GM21360 (cell line): ENCODE measurements around the gene KRTAP4-16.
"Not testable (repeated sequence)": the region's sequence is repeated elsewhere in the genome, so short reads cannot be mapped to it uniquely, and the experiment has no call there.

ENCODE experiments used
- ATAC-seq: cut with Tn5 transposase; IDR thresholded peaks from one replicate; pipeline ENCODE4 v1.9.1; 2021; ENCODE audit warnings: mild to moderate bottlenecking, moderate library complexity; ENCODE audit not compliant: unreplicated experiment

The KRTAP4-16 gene

DNA sequence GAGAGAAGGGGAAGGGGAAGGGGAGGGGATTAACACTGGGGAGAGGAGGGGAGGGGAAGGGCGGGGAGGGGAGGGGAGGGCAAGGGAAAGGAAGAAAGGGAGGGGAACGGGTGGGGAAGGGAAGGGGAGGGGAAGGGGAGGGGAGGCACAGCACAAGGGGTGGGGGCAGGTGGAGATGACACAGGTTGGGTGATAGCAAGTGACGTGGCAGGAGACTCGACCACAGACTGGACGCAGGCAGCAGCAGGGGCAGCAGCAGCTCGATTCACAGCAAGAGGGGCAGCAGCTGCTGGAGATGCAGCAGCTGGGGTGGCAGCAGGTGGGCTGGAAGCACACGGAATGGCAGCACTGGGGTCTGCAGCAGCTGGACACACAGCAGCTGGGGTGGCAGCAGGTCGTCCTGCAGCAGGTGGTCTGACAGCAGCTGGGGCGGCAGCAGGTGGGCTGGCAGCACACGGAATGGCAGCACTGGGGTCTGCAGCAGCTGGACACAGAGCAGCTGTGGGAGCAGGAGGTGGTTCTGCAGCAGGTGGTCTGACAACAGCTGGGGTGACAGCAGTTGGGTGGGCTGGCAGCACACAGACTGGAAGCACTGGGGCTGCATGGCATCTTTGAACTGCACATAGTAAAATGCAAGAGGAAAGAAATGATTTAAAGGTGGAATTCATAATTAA lies at the start of gene KRTAP4-16:
TSS of gene KRTAP4-16 (minus strand) at position 624 of the 674 bp plus-strand sequence. CDS start at position 624, 0 bp downstream.
- ATAC-seq = no peak

DNA sequence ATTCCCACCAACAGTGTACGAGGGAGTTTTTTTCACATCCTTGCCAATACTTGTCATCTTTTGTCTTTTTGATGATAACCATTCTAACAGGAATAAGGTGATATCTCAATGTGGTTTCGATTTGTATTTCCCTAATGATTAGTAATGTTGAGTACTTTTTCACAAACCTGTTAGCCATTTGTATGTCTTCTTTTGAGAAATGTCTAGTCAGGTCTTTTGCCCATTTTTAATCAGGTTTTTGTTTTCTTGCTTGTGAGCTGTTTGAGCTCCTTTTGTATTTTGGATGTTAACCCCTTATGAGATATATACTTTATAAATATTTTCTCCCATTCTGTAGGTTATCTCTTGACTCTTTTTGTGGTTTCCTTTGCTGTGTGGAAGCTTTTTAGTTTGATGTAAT lies 49.5 kb upstream of the KRTAP4-16 start:
- no peak for ATAC-seq

DNA sequence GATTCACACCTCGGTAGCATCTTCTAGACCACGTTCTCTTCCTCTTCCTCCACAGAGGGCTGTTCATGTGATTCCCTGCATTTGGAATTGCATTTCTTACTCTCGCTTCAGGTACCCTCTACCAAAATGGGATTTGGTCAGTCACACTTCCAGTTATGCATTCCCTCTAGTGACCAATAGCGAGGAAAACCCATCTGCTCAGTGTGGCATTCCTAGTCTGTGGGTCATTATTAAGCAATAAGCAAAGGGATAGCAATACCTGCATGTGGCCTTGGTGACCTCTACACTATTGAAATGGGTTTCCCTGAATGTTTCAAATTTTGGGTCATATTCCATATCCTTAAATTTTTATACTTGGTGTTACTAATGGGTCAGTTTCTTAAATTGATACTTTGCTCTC lies 48.0 kb upstream of the KRTAP4-16 start:
- no peak for ATAC-seq

DNA sequence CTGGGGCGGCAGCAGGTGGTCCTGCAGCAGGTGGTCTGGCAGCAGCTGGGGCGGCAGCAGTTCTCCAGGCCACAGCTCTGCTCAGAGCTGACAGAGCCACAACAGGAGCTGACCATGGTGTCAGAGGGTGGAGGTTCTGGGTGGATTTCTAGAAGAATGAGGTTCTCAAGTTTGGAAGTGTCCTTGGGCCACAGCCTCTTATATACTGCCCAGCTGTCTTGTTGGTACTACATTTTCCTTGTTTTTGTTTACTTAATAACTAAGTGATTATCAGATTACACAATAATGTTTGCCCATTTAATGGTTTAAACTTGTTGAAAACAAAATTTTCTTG lies 47.6 kb upstream of the KRTAP4-16 start, which contains the start of gene KRTAP4-5:
TSS of gene KRTAP4-5 (minus strand) at position 174 of the 334 bp plus-strand sequence. CDS start at position 116, 58 bp downstream.
- no peak for ATAC-seq

DNA sequence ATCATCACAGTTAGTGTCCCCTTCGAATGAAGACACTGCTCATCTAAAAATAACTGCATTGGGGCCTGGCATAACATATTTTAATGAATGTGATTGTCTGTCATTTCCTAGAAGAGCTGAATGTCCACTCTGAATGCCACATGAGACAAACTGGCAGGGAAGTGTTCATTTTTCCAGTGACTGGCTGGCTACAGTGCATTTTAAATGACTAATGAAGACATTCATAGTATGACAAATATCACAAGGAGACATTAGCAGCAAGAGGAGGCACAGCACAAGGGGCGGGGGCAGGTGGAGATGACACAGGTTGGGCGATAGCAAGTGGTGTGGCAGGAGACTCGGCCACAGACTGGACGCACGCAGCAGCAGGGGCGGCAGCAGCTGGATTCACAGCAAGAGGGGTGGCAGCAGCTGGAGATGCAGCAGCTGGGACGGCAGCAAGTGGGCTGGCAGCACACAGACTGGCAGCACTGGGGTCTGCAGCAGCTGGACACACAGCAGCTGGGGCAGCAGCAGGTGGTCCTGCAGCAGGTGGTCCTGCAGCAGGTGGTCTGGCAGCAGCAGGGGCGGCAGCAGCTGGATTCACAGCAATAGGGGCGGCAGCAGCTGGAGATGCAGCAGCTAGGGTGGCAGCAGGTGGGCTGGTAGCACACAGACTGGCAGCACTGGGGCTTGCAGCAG lies 47.1 kb upstream of the KRTAP4-16 start:
- ATAC-seq = not testable (repeated sequence)

DNA sequence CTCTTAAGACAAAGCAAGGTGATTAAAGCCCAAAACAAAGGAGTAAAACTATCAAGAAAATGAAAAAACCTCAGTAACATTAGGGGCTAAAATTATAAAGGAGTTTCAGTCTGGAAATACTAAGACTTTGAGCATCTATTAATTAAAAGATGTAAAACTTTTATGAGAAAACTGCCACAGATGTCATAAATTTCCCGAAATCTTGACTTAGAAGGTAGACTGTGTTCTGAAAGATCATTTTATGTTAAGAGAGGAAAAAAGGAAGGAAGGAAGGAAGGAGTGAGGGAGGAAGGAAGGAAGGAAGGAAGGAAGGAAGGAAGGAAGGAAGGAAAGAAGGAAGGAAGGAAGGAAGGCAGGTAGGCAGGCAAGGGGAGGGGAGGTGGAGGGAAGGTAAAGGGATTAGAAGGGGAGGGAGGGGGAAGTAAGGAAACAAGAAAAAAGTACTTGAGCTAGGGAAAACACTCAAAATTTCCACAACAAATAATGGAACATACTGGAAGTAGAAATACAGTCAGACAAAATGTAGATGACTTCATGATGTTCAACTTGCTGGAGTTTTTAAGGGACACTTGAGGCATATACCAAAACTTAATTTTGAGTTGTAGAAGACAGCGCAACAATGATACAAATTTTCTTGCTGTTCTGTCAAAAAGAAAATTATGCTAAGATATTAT lies 45.7 kb upstream of the KRTAP4-16 start:
- no peak for ATAC-seq

DNA sequence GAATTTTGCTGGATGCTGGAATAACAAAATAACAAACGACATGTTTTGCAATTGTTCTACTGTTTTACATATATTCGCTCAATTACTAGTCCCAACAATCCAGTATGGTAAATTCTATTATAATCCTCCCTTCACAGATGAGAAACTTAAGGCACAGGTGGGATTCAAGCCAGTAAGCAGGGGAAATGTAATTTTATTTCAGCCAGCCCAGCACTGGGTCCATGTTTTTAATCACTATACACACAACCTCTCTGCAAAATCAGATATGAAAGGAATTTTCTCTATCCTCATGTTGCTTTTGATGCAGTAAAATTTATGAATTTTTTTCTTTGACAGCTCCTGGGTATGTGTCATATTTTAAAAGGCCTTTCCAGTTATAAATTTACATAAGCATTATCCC lies 43.3 kb upstream of the KRTAP4-16 start:
- ATAC-seq = no peak

DNA sequence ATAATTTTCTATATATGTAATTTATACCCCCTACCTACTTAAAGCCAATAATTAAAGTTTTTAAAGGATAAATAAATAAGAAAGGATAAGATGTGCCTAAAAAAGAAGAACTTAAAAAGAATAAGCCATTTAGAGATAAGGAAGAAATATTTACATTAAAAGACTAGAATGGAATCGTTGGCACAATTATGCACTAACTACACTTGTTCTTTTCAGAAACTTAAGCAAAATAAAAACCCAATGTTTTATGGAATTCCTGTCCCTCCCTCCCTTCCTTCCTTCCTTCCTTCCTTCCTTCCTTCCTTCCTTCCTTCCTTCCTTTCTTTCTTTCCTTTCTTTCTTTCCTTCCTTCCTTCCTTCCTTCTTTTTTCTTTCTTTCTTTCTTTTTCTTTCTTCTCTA lies 42.8 kb upstream of the KRTAP4-16 start:
- no peak for ATAC-seq

DNA sequence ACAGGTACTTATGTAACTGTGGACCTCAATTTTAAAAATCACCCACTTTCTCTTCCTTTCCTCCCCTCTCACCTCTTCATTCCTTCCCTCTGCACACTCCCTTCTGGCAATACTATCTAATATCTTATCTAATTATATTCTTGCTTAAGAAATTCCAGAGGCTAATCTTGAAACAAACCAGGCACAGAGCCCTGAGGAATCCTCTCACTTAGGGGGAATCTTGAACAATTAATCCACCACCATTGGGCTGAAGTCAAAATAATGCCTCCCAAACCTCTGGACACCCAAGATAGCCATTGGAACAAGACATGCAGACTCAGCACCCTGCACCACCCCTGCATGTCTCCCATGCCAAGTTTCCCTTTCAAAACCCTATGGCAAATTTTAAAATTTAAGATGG lies 39.4 kb upstream of the KRTAP4-16 start:
- no peak for ATAC-seq

DNA sequence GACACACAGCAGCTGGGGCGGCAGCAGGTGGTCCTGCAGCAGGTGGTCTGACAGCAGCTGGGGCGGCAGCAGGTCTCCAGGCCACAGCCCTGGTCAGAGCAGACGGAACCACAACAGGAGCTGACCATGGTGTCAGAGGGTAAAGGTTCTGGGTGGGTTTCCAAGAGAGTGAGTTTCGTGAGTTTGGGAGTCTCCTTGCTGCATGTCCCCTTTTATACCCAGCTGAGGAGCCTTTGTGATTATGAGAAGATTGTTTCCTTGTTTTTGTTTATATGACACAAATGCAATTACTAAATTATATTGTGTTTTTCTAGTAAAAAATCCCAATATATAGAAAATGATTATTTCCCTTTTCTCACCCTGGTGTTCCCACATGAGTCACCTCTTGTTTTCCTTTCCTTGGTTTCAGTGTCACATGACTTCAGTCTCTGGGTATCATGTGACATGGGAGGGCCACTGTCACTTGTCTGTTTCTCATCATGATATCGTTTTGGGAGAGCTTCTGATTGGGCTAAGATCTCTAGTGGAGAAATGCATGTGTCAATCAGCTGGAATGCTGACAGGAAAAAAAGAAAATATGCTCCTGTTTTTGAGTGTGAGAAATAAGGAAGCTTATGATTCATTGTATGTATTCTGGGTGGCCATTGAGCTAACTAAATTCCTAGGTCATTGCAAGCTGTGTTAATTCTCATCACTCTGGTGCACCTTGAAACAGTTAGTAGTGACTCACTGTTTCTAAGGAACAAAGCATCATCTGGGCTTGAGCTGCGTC lies 38.5 kb upstream of the KRTAP4-16 start, which contains the start of gene KRTAP4-6:
TSS of gene KRTAP4-6 (minus strand) at position 185 of the 772 bp plus-strand sequence. CDS start at position 128, 57 bp downstream.
- no peak for ATAC-seq

DNA sequence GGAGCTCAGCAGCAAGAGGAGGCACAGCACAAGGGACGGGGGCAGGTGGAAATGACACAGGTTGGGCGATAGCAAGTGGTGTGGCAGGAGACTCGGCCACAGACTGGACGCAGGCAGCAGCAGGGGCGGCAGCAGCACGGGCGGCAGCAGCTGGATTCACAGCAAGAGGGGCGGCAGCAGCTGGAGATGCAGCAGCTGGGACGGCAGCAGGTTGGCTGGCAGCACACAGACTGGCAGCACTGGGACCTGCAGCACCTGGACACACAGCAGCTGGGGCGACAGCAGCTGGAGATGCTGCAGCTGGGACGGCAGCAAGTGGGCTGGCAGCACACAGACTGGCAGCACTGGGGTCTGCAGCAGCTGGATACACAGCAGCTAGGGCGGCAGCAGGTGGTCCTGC lies 37.9 kb upstream of the KRTAP4-16 start:
- not testable (repeated sequence) for ATAC-seq

DNA sequence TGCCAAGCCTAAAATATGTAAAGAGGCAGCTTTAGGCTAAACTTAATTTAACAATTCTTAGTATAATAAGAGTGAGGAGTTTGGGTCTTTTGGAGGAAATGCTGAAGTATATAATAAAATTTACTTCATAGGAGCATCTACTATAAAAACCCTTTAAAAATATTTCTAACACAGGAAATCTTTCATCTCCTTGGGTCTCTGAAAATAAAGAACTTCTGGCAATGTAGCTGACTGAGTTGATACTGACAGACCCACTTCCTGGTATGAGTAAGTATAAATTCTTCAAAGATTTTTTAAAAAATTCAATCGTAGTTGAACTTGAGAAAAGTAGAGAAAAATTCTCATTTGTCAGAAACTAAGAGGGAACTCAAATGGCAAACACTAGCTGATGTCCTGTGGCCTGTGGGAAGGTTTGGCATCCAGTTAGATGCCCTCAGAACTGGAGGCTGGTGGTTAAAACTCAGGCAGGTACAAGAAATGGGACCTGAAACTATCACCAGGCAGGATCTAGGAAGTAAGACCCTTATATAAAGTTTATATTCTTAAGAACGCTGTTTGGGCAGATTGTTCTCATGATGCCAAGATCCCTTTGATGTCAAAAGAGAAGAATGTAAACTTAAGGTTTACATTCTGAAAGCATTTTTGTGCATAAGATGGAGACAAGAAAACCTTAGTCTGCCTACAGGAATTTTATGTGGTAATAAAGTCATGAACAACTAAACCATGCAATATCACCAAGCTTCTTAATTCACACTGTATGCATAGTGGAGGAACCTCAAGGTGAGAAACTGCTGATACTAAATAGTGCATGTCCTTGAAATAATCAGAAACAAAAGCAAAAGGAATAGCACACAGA lies 32.1 kb upstream of the KRTAP4-16 start:
- no peak for ATAC-seq

DNA sequence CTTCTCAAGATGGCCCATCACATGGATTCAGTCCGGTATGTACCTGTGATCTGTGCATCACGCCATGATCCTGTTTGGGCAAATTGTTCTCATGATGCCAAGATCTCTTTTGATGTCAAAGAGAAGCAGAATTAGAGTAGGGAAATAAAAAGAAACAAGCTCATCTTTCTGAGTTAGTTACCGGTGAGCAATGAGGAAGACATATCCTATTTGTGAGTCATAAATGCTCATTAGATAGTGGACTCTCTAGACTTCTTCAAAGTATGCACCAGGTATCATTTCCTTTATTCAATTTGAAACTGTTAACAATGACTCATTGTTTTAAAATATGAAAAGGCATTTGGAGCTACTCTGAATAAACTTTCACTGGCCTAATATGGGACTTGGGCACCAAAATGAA lies 30.0 kb upstream of the KRTAP4-16 start:
- no peak for ATAC-seq

DNA sequence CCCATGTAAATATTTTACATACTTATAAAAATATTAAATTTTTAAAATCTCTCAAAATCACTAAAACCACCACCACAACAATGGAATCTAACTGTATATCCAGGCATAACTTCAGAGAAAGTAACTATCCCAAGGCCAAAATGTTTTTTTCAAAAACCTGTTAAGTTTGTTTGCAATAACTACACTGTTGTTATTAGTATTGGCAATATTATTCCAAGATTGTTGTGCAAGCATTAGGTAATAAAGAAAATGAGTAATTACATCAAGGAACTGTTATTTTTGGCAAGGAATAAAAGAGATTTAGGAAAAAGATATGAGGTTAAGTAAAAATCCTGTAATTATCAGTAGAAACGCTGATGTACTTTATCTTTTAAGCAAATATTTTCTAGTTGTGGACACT lies 25.4 kb upstream of the KRTAP4-16 start:
- no peak for ATAC-seq

DNA sequence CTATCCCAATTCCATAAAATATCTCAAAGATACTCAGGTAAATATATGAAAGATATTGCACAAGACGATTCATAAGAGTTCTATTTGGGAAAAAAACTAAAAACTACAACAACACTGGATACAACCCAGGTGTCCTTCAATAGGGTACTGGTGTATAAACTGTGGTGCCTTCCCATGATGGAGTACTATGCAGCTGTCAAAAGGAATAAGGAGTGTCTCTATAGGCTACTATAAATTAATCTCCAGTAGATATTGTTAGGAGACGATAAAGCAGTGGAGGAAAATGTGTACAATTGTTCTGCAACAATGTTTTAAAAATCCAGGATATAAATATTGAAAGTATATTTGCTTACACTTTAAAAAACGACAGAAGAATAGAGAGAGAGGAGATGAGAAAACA lies 24.4 kb upstream of the KRTAP4-16 start:
- no peak for ATAC-seq

DNA sequence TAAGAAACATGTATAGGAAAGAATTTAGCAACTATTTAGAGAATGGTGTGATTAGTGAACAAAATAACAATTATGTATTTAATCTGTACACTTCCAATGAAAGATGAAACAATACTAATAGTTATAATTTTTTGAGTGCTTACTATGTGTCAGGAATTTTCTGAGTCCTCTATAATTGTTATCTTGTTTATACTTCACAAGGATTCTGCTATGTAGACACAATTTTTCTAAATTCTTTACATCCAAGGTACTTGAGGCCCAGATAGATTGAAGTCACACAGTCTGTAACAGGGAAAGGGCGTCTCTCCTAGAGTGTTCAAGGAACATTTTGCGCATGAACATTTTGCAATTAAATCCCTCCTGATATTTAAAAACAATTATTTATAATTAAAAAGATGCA lies 23.1 kb upstream of the KRTAP4-16 start:
- ATAC-seq = no peak

DNA sequence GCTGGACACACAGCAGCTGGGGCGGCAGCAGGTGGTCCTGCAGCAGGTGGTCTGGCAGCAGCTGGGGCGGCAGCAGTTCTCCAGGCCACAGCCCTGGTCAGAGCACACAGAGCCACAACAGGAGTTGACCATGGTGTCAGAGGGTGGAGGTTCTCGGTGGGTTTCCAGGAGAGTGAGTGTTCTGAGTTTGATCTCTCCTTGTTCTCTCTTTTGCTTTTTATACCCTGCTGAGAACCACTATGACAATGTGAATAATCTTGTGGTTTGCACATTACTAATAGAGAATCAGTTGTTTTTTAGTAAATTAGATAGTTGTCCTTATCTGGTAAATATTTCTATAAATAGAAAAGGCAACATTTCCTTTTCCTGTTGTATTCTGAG lies 22.0 kb upstream of the KRTAP4-16 start, which contains the start of gene KRTAP4-12:
TSS of gene KRTAP4-12 (minus strand) at position 192 of the 381 bp plus-strand sequence. CDS start at position 132, 60 bp downstream.
- ATAC-seq = not testable (repeated sequence)

DNA sequence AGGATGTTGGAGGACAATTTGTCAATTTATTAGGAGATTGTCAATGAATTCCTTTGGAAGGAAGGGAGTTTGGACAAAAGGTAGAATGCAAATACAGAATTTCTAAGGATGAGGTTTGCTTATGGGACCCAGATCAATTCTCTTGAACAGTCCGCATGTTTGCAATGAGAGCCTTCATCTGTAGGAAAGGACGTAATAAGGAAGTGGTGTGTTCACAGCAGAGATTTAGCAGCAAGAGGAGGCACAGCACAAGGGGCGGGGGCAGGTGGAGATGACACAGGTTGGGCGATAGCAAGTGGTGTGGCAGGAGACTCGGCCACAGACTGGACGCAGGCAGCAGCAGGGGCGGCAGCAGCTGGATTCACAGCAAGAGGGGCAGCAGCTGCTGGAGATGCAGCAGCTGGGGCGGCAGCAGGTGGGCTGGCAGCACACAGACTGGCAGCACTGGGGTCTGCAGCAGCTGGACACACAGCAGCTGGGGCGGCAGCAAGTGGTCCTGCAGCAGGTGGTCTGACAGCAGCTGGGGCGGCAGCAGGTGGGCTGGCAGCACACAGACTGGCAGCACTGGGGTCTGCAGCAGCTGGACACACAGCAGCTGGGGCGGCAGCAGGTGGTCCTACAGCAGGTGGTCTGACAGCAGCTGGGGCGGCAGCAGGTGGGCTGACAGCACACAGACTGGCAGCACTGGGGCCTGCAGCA lies 21.4 kb upstream of the KRTAP4-16 start:
- not testable (repeated sequence) for ATAC-seq

DNA sequence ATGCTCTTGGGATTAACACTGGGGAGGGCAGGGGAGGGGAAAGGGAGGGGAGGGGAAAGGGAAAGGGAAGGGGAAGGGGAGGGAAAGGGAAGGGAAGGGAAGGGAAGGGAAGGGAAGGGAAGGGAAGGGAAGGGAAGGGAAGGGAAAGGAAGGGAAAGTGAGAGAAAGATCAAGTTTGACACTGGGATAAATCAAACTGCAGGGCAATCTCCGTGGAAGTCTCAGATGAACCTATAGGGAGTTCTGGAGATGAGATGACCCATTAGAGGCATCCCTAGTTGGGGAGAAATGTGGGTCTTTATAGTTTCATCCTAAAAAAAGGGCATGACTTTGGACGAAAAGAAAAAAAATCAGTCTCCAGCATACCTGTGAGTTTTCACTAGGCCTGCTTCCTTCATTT lies 19.7 kb upstream of the KRTAP4-16 start:
- ATAC-seq = no peak
